Mesothelial cell of epicardium (in vitro differentiated cells): ENCODE results near the gene CLEC16A. TPM values are rescaled to one million over a fixed set of nuclear protein-coding genes. Genes with fewer than 3 reads are reported as not detected.

ENCODE experiments used
- DNase-seq, 2 experiments: peaks; one replicate each; pipeline ENCODE4 v3.0.0; 2021; ENCODE audit warnings: low spot score in 2 of 2; ENCODE audit not compliant: unreplicated experiment in 2 of 2
- H3K27ac Mint-ChIP-seq: 2 replicates; pipeline ENCODE4 v1.8.0; 2021; ENCODE audit warnings: mixed read lengths
- H3K27me3 Mint-ChIP-seq: 2 replicates; pipeline ENCODE4 v1.8.0; 2021; ENCODE audit warnings: low read depth, mixed read lengths
- H3K36me3 Mint-ChIP-seq: 2 replicates; pipeline ENCODE4 v1.8.0; 2021; ENCODE audit warnings: mixed read lengths
- H3K4me1 Mint-ChIP-seq: 2 replicates; pipeline ENCODE4 v1.8.0; 2021; ENCODE audit warnings: mixed read lengths
- H3K4me3 Mint-ChIP-seq: 2 replicates; pipeline ENCODE4 v1.8.0; 2021; ENCODE audit warnings: mild to moderate bottlenecking, moderate library complexity, mixed read lengths
- H3K9me3 Mint-ChIP-seq: 2 replicates; pipeline ENCODE4 v1.8.0; 2021; ENCODE audit warnings: mixed read lengths
- CTCF ChIP-seq: fragments of 200-600 bp; sonication (generic); IDR thresholded peaks from one replicate; pipeline ENCODE4 v1.5.0; 2021; ENCODE audit warnings: antibody characterized with exemption; ENCODE audit not compliant: unreplicated experiment
- total RNA-seq: library from RNA; stranded (reverse); gene quantifications from 3 replicates; pipeline ENCODE4 v1.2.1, GENCODE V29; 2021

The CLEC16A gene
- total RNA-seq, 1 donor from 2014 or later, result 43.3 TPM

- no peak for DNase-seq
- Mint-ChIP-seq H3K27me3 (peaks cover under 1% of the 10 kb centered on the region), H3K27ac (no peak overlapping the region), H3K4me1 (peaks cover 37% of the 10 kb centered on the region), H3K9me3 (no peaks in the 10 kb centered on the region), H3K4me3 (no peak overlapping the region), H3K36me3 (no peaks in the 10 kb centered on the region)
- TF ChIP-seq CTCF, result no peak
Measured at GRCh38 chr16:11161439-11161838, 217.1 kb downstream of the CLEC16A start.

- Mint-ChIP-seq H3K27me3 (peaks cover 2% of the 10 kb centered on the region), H3K9me3 (no peaks in the 10 kb centered on the region), H3K36me3 (peaks cover 2% of the 10 kb centered on the region), H3K27ac (no peak overlapping the region), H3K4me3 (no peak overlapping the region), H3K4me1 (peaks cover 37% of the 10 kb centered on the region)
- no peak for DNase-seq
- no peak for TF ChIP-seq CTCF
Measured at GRCh38 chr16:11161974-11162373, 217.6 kb downstream of the CLEC16A start.

- H3K27ac Mint-ChIP-seq, result no peak overlapping the region
- peaks cover 9% of the 10 kb centered on the region for H3K36me3 Mint-ChIP-seq
- H3K27me3 Mint-ChIP-seq, result peaks cover 2% of the 10 kb centered on the region
- no peaks in the 10 kb centered on the region for H3K9me3 Mint-ChIP-seq
- no peak for TF ChIP-seq CTCF
- no peak for DNase-seq
- H3K4me1 Mint-ChIP-seq, result peaks cover 37% of the 10 kb centered on the region
- no peak overlapping the region for H3K4me3 Mint-ChIP-seq
Measured at GRCh38 chr16:11162586-11163268, 218.4 kb downstream of the CLEC16A start.

- H3K4me1 Mint-ChIP-seq, result peaks cover 38% of the 10 kb centered on the region
- no peak for DNase-seq
- no peak for TF ChIP-seq CTCF
- H3K27ac Mint-ChIP-seq, result no peak overlapping the region
- peaks cover 2% of the 10 kb centered on the region for H3K27me3 Mint-ChIP-seq
- no peaks in the 10 kb centered on the region for H3K9me3 Mint-ChIP-seq
- H3K4me3 Mint-ChIP-seq, result no peak overlapping the region
- peaks cover 12% of the 10 kb centered on the region for H3K36me3 Mint-ChIP-seq
Measured at GRCh38 chr16:11163761-11164261, 219.4 kb downstream of the CLEC16A start.

GRCh38 chr16:11164482-11165270, 220.3 kb downstream of the CLEC16A start:
- H3K27me3 Mint-ChIP-seq, result peaks cover 2% of the 10 kb centered on the region
- H3K4me3 Mint-ChIP-seq, result no peak overlapping the region
- H3K9me3 Mint-ChIP-seq, result no peaks in the 10 kb centered on the region
- H3K36me3 Mint-ChIP-seq, result peaks cover 14% of the 10 kb centered on the region
- DNase-seq, result no peak
- H3K4me1 Mint-ChIP-seq, result peaks cover 29% of the 10 kb centered on the region
- no peak for TF ChIP-seq CTCF
- H3K27ac Mint-ChIP-seq, result no peak overlapping the region
